GM23338 (cell line): Measurements from ENCODE around the gene CBX6.

Experiments
- CTCF ChIP-seq, 2 experiments: fragments of 200-600 bp in 1 of 2; sonication (generic) in 1 of 2; conservative IDR thresholded peaks; 2 replicates each; pipeline versions ENCODE4 v1.5.1 to v1.6.1; 2016 to 2017; ENCODE audit warnings: antibody characterized with exemption in 2 of 2, low read depth in 2 of 2, mild to moderate bottlenecking in 2 of 2, moderate library complexity in 1 of 2
- EZH2 ChIP-seq: fragments of 200-600 bp; sonication (generic); IDR thresholded peaks from one replicate; pipeline ENCODE4 v1.8.0; 2017; ENCODE audit warnings: antibody characterized with exemption, mild to moderate bottlenecking, low read depth; ENCODE audit not compliant: unreplicated experiment
- POLR2AphosphoS5 ChIP-seq: IDR thresholded peaks from 2 replicates; pipeline ENCODE4 v1.6.1; 2016; ENCODE audit warnings: antibody characterized with exemption, low read depth
- REST ChIP-seq: IDR thresholded peaks from one replicate; pipeline ENCODE4 v1.6.1; 2018; ENCODE audit warnings: antibody characterized with exemption; ENCODE audit not compliant: unreplicated experiment
- ZNF114 ChIP-seq: fragments of 250-450 bp; sonication (Bioruptor Pico); IDR thresholded peaks from 2 replicates; pipeline ENCODE4 v1.5.0; 2020; ENCODE audit warnings: mild to moderate bottlenecking, moderate library complexity
- TF ChIP-seq, protein P1 (sequence below): IDR thresholded peaks from 2 replicates; pipeline ENCODE4 v1.6.1; 2016; ENCODE audit warnings: antibody characterized with exemption

GRCh38 chr22:38858492-38858891, 13.5 kb downstream of the CBX6 start:
- no peak for TF ChIP-seq CTCF (conservative IDR thresholded peaks at IDR 0.05; ENCODE audit: low read depth in 2 of 2)
- no peak for TF ChIP-seq ZNF114 (CRISPR knock-in tag)
- TF ChIP-seq, protein P1, sequence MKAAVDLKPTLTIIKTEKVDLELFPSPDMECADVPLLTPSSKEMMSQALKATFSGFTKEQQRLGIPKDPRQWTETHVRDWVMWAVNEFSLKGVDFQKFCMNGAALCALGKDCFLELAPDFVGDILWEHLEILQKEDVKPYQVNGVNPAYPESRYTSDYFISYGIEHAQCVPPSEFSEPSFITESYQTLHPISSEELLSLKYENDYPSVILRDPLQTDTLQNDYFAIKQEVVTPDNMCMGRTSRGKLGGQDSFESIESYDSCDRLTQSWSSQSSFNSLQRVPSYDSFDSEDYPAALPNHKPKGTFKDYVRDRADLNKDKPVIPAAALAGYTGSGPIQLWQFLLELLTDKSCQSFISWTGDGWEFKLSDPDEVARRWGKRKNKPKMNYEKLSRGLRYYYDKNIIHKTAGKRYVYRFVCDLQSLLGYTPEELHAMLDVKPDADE: no peak
- no peak for TF ChIP-seq EZH2
- no peak for TF ChIP-seq REST
- no peak for TF ChIP-seq POLR2AphosphoS5
